Panc1 (cell line): ENCODE data around the gene HSP90AB1.

ENCODE experiments used
- POLR2AphosphoS5 ChIP-seq: IDR thresholded peaks from 2 replicates; pipeline ENCODE4 v1.6.1; 2012; ENCODE audit warnings: mild to moderate bottlenecking, low read depth, low read length, moderate library complexity
- SIN3A ChIP-seq: IDR thresholded peaks from 2 replicates; pipeline ENCODE4 v1.6.1; 2012; ENCODE audit warnings: low read depth, mild to moderate bottlenecking, low read length, moderate library complexity, borderline replicate concordance; ENCODE audit not compliant: insufficient read depth
- TF ChIP-seq, protein P1 (sequence below): fragments of 450-650 bp; IDR thresholded peaks from 2 replicates; pipeline ENCODE4 v1.5.1; 2017; ENCODE audit warnings: mild to moderate bottlenecking

DNA sequence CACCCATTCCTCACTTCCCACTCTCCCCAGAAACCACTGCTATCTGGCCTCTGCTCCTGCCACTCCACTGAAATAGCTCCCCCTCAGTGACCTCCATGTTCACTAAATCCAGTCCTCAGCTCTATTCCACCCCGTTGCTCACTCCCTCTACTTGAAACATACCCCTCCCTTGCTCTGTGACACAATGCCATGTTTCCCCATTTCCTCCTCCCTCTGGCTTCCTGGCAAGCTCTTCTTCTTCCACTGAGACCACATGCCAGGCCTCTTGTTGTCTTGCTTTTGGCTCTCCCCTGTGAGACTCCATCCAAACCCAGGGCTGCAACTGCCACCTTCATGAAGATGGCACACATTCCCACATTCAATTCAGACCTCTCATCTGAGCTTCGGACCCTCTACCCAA is 37.2 kb downstream of the HSP90AB1 start:
- TF ChIP-seq POLR2AphosphoS5 (no peak), SIN3A (no peak)
- TF ChIP-seq, protein P1, sequence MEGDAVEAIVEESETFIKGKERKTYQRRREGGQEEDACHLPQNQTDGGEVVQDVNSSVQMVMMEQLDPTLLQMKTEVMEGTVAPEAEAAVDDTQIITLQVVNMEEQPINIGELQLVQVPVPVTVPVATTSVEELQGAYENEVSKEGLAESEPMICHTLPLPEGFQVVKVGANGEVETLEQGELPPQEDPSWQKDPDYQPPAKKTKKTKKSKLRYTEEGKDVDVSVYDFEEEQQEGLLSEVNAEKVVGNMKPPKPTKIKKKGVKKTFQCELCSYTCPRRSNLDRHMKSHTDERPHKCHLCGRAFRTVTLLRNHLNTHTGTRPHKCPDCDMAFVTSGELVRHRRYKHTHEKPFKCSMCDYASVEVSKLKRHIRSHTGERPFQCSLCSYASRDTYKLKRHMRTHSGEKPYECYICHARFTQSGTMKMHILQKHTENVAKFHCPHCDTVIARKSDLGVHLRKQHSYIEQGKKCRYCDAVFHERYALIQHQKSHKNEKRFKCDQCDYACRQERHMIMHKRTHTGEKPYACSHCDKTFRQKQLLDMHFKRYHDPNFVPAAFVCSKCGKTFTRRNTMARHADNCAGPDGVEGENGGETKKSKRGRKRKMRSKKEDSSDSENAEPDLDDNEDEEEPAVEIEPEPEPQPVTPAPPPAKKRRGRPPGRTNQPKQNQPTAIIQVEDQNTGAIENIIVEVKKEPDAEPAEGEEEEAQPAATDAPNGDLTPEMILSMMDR = no peak
